Glutamatergic neuron (in vitro differentiated cells): ENCODE data around the gene TIMP4. TPM values are rescaled to one million over a fixed set of nuclear protein-coding genes. Genes with fewer than 3 reads are reported as not detected.

Source experiments
- DNase-seq: peaks from one replicate; pipeline ENCODE4 v3.0.0; 2022
- H3K27ac Mint-ChIP-seq: one replicate; pipeline ENCODE4 v1.8.0; 2020; ENCODE audit warnings: mild to moderate bottlenecking, mixed read lengths, inconsistent platforms; ENCODE audit not compliant: unreplicated experiment
- H3K27me3 Mint-ChIP-seq: one replicate; pipeline ENCODE4 v1.8.0; 2020; ENCODE audit warnings: mild to moderate bottlenecking, moderate library complexity, mixed read lengths, inconsistent platforms; ENCODE audit not compliant: unreplicated experiment
- H3K36me3 Mint-ChIP-seq: one replicate; pipeline ENCODE4 v1.8.0; 2020; ENCODE audit warnings: mild to moderate bottlenecking, mixed read lengths, inconsistent platforms; ENCODE audit not compliant: unreplicated experiment
- H3K4me1 Mint-ChIP-seq: one replicate; pipeline ENCODE4 v1.8.0; 2020; ENCODE audit warnings: mild to moderate bottlenecking, low read depth, mixed read lengths, inconsistent platforms; ENCODE audit not compliant: unreplicated experiment
- H3K4me3 Mint-ChIP-seq: one replicate; pipeline ENCODE4 v1.8.0; 2020; ENCODE audit warnings: mild to moderate bottlenecking, mixed read lengths, inconsistent platforms; ENCODE audit not compliant: unreplicated experiment
- H3K9me3 Mint-ChIP-seq: one replicate; pipeline ENCODE4 v1.8.0; 2020; ENCODE audit warnings: mild to moderate bottlenecking, moderate library complexity, mixed read lengths, inconsistent platforms; ENCODE audit not compliant: unreplicated experiment
- total RNA-seq: library from RNA; stranded (reverse); fragmentation: NEBNext Ultra II Directional; extraction: Animal tissue kit (Norgen Biotek cat#: 25700); gene quantifications from one replicate; pipeline ENCODE4 v1.2.1, GENCODE V29; 2021; ENCODE audit not compliant: unreplicated experiment
- TF ChIP-seq, protein P1 (sequence below): fragments of 200-600 bp; sonication (generic); IDR thresholded peaks from one replicate; pipeline ENCODE4 v1.5.0; 2021; ENCODE audit not compliant: partially characterized antibody, unreplicated experiment

TIMP4 gene
- total RNA-seq, 1 donor from 2014 or later = not detected

- Mint-ChIP-seq H3K9me3 (no peaks in the 10 kb centered on the region), H3K36me3 (no peaks in the 10 kb centered on the region), H3K27me3 (peaks cover 2% of the 10 kb centered on the region), H3K4me1 (no peaks in the 10 kb centered on the region), H3K27ac (no peak overlapping the region), H3K4me3 (no peak overlapping the region)
- TF ChIP-seq, protein P1, sequence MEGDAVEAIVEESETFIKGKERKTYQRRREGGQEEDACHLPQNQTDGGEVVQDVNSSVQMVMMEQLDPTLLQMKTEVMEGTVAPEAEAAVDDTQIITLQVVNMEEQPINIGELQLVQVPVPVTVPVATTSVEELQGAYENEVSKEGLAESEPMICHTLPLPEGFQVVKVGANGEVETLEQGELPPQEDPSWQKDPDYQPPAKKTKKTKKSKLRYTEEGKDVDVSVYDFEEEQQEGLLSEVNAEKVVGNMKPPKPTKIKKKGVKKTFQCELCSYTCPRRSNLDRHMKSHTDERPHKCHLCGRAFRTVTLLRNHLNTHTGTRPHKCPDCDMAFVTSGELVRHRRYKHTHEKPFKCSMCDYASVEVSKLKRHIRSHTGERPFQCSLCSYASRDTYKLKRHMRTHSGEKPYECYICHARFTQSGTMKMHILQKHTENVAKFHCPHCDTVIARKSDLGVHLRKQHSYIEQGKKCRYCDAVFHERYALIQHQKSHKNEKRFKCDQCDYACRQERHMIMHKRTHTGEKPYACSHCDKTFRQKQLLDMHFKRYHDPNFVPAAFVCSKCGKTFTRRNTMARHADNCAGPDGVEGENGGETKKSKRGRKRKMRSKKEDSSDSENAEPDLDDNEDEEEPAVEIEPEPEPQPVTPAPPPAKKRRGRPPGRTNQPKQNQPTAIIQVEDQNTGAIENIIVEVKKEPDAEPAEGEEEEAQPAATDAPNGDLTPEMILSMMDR = no peak
- no peak for DNase-seq
Observed at GRCh38 chr3:12125772-12126171, 32.9 kb downstream of the TIMP4 start.

DNA sequence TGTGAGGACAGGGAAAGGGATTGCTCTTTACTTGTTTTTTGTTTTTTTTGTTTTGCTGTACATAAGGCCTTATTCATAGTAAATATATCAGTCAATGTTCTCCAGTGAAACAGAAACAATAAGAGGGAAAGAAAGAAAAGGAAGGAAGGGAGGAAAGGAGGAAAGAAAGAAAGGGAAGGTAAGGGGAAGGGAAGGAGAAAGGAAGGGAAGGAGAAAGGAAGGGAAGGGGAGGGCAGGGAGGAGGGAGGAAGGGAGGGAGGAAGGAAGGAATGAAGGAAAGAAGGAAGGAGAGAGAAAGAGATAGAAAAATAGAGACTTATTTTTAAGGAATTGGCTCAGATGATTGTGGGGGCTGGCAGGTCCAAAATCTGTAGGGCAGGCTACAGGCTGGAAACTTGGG is 37.2 kb downstream of the TIMP4 start:
- TF ChIP-seq, protein P1 = no peak
- Mint-ChIP-seq H3K36me3 (no peaks in the 10 kb centered on the region), H3K27me3 (peaks cover 2% of the 10 kb centered on the region), H3K4me1 (no peaks in the 10 kb centered on the region), H3K4me3 (no peak overlapping the region), H3K9me3 (no peaks in the 10 kb centered on the region), H3K27ac (no peak overlapping the region)
- DNase-seq = no peak

DNA sequence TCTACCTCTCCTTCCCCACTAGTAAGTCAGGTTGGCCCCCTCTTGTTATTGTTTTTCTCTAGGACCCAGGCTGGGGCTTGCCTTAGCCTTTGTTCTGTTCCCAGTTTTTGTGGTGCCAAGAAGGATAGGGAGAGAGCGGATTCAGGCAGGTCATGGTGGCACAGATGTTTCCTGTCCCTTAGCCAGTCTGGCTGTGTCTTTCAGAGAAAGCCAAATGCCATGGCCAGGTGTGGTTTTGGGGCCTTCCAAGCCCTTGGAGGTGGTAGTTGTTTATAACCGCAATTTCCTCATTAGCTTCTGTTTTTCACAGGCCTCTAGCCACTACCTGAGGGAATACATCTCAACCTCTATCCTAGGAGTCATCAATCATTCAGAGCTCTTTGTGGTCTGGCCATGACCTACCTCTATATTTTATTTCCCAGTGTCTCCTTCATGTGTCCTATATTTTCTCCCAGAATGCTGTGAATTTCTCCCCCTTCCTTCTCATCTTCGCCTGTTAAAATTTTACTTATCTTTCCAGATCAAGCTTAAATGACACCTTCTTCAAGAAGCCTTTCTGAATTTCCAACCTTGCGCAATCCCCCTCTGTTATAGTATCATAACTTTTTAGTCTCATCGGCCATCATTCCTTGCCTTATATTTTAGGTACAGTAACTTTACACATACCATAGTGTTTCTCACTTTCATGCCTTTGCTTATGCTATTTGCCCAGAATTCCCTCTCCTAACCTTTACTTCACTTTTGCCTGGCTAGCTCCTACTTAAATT is 38.2 kb downstream of the TIMP4 start:
- H3K27me3 Mint-ChIP-seq = peaks cover 2% of the 10 kb centered on the region
- no peak for DNase-seq
- H3K9me3 Mint-ChIP-seq = no peaks in the 10 kb centered on the region
- TF ChIP-seq, protein P1 = no peak
- no peaks in the 10 kb centered on the region for H3K4me1 Mint-ChIP-seq
- no peaks in the 10 kb centered on the region for H3K36me3 Mint-ChIP-seq
- H3K27ac Mint-ChIP-seq = no peak overlapping the region
- no peak overlapping the region for H3K4me3 Mint-ChIP-seq

GRCh38 chr3:12117473-12117872 is 41.2 kb downstream of the TIMP4 start:
- DNase-seq = no peak
- H3K4me1 Mint-ChIP-seq = no peaks in the 10 kb centered on the region
- H3K4me3 Mint-ChIP-seq = no peak overlapping the region
- TF ChIP-seq, protein P1 = no peak
- H3K27me3 Mint-ChIP-seq = peaks cover 2% of the 10 kb centered on the region
- no peak overlapping the region for H3K27ac Mint-ChIP-seq
- H3K36me3 Mint-ChIP-seq = no peaks in the 10 kb centered on the region
- H3K9me3 Mint-ChIP-seq = no peaks in the 10 kb centered on the region

DNA sequence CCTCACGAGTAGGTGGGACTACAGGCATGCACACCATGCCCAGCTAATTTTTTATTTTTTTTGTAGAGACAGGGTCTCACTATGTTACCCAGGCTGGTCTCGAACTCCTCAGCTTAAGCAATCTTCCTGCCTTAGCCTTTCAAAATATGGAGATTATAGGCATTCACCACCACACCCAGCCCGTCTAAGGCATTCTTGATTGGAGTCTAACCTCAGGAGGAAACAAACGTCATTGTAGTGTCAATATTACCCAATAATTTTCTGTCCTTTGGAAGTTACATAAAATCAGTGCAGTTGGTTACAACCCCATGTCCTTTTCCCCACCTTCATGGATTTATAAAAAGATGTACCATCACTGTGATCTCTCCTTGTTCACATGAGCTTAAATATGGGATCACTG is 41.8 kb downstream of the TIMP4 start:
- H3K9me3 Mint-ChIP-seq = no peaks in the 10 kb centered on the region
- no peak overlapping the region for H3K27ac Mint-ChIP-seq
- DNase-seq = no peak
- TF ChIP-seq, protein P1 = no peak
- H3K27me3 Mint-ChIP-seq = peaks cover 2% of the 10 kb centered on the region
- H3K4me3 Mint-ChIP-seq = no peak overlapping the region
- H3K36me3 Mint-ChIP-seq = peaks cover under 1% of the 10 kb centered on the region
- no peaks in the 10 kb centered on the region for H3K4me1 Mint-ChIP-seq
